ENCODE results near the gene FANCD2OS. TPM values are rescaled to one million over a fixed set of nuclear protein-coding genes. Genes with fewer than 3 reads are reported as not detected.

FANCD2OS gene
- total and polyA plus RNA-seq, 2 donors (not counting 3 experiments of a cell fraction or from before 2014, with no cell fraction given): not detected

DNA sequence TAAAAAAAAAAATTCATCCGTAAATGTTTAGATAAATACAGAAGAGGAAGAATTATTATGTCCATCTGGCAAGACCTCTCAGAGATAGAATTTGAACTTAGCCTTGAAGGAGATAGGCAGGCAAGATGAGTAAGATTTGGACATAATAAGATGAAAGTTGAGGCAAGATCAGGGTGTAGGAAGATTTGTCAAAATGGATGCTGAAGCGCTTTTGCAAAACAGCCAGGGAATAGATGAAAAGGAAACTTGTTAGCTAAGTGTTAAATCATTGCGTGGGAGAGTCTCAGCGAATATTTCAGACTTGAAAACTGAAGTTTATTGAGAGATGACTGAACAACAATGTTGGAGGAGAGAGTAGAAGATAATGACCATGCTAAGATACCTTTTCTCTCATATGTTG, 14.7 kb upstream of the FANCD2OS start:
- H3K9me3 ChIP-seq (replicated peaks; ENCODE audit: control insufficient read depth, insufficient read depth, low read length): no peaks in the 10 kb centered on the region
- ChIA-PET CTCF (no interaction called here), POLR2A (no interaction called here)
- no peak overlapping the region for H3K4me2 ChIP-seq (ENCODE audit: insufficient read depth, low read length)
- H2AFZ ChIP-seq (ENCODE audit: low read depth, low read length): no peak overlapping the region
- H3K4me1 ChIP-seq (ENCODE audit: control insufficient read depth, extremely low read depth, insufficient read depth, low read length): no peaks in the 10 kb centered on the region
- TF ChIP-seq POLR2AphosphoS5 (IDR thresholded peaks at IDR 0.05; ENCODE audit: insufficient read depth, low read depth, low read length) (no peak), EZH2 (IDR thresholded peaks at IDR 0.05; ENCODE audit: borderline replicate concordance, low read depth, low read length, severe bottlenecking) (no peak), MAX (IDR thresholded peaks at IDR 0.05; ENCODE audit: insufficient read depth, insufficient read length) (no peak), FOS (IDR thresholded peaks at IDR 0.05; ENCODE audit: borderline replicate concordance, insufficient read depth, low read length) (no peak), JUN (IDR thresholded peaks at IDR 0.05; ENCODE audit: borderline replicate concordance, insufficient read depth, insufficient read length, low read depth) (no peak), POLR2A (IDR thresholded peaks at IDR 0.05; ENCODE audit: low read depth, low read length) (no peak), MYC (IDR thresholded peaks at IDR 0.05; ENCODE audit: low read depth, low read length) (no peak), GATA2 (IDR thresholded peaks at IDR 0.05; ENCODE audit: insufficient read depth, insufficient read length, low read depth, low read length) (no peak)
- TF ChIP-seq, protein P1, sequence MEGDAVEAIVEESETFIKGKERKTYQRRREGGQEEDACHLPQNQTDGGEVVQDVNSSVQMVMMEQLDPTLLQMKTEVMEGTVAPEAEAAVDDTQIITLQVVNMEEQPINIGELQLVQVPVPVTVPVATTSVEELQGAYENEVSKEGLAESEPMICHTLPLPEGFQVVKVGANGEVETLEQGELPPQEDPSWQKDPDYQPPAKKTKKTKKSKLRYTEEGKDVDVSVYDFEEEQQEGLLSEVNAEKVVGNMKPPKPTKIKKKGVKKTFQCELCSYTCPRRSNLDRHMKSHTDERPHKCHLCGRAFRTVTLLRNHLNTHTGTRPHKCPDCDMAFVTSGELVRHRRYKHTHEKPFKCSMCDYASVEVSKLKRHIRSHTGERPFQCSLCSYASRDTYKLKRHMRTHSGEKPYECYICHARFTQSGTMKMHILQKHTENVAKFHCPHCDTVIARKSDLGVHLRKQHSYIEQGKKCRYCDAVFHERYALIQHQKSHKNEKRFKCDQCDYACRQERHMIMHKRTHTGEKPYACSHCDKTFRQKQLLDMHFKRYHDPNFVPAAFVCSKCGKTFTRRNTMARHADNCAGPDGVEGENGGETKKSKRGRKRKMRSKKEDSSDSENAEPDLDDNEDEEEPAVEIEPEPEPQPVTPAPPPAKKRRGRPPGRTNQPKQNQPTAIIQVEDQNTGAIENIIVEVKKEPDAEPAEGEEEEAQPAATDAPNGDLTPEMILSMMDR (IDR thresholded peaks at IDR 0.05; ENCODE audit: extremely low read depth in 1 of 2, insufficient read depth in 1 of 2, low read depth in 1 of 2, low read length in 2 of 2): no peak
- H4K20me1 ChIP-seq (replicated peaks; ENCODE audit: control insufficient read depth, extremely low read depth, insufficient read depth, low read length): peaks cover 3% of the 10 kb centered on the region
- no peak for DNase-seq (ENCODE audit: low read depth, low spot score)
- H3K9ac ChIP-seq (replicated peaks; ENCODE audit: extremely low read depth, insufficient read depth, low read length): no peak overlapping the region
- intact Hi-C loops (cut with micrococcal nuclease): no loop called here
- no peak for FAIRE-seq
- dilution Hi-C loops (cut with MboI; ENCODE audit: extremely low pct_ligation_motif_present, low sequenced_read_pairs): no loop called here
- no TSS peak for BruUV-seq (replicated peaks)
- no peaks in the 10 kb centered on the region for H3K9me1 ChIP-seq (replicated peaks; ENCODE audit: control insufficient read depth, extremely low read depth, insufficient read depth, low read length)
- H3K4me3 ChIP-seq (replicated peaks in 1 of 3; ENCODE audit: insufficient read depth in 1 of 3, low read depth in 1 of 3, low read length in 3 of 3): no peak overlapping the region
- H3K36me3 ChIP-seq (ENCODE audit: control insufficient read depth in 2 of 2, extremely low read depth in 1 of 2, insufficient read depth in 2 of 2, low read length in 2 of 2): peaks cover 11 to 18% of the 10 kb centered on the region in 2 experiments
- no peaks in the 10 kb centered on the region for H3K27me3 ChIP-seq (ENCODE audit: control insufficient read depth in 2 of 2, insufficient read depth in 2 of 2, low read length in 2 of 2)
- H3K79me2 ChIP-seq (ENCODE audit: control insufficient read depth, insufficient read depth, low read length): peaks cover 57% of the 10 kb centered on the region
- H3K27ac ChIP-seq (ENCODE audit: insufficient read depth, low read depth, low read length): no peak overlapping the region
